ENCODE measurements around the gene TEKT5. TPM values are rescaled to one million over a fixed set of nuclear protein-coding genes. Genes with fewer than 3 reads are reported as not detected.
"Not testable (repeated sequence)": the region's sequence is repeated elsewhere in the genome, so short reads cannot be mapped to it uniquely, and the experiment has no call there.

The TEKT5 gene
- total RNA-seq = under 1 TPM in 1 of 2 experiments, not detected in 1; 0.18 TPM

DNA sequence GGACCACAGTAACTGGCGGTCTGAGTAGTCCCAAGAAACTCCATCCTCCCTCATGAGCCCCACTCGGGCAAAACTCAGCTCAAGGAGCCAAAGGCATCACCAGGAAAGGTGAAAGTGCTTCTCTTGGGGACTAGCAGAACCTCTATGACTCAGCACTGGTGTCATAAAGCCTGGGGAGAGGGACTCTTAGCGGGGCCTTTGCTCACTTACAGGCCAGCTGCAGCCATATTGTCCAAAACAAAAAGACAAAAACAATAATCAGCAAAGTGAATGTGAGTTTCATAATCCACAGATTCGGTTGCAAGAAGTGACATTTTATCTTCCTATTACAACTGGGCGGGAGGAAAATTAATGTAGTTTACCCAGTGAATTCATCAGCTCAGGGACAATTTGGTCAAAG lies at the start of gene TEKT5:
Gene TEKT5, minus strand, starts transcription at position 101 of the 400 bp plus-strand sequence. Its CDS starts 57 bp downstream, at position 44.
- ATAC-seq = no peak
- DNase-seq = no peak
- Mint-ChIP-seq H3K27ac (no peak within 1 kb of the TSS), H3K4me3 (no peak within 1 kb of the TSS), H3K36me3 (no peaks in the 10 kb centered on the region), H3K4me1 (peaks cover 8% of the 10 kb centered on the region), H3K27me3 (no peaks in the 10 kb centered on the region), H3K9me3 (ENCODE audit: low read depth) (no peaks in the 10 kb centered on the region)
- CTCF ChIA-PET = interaction anchor here (1.5 kb wide), 1 partner anchor 43 kb away, joined by 4 read pairs; no protein-coding TSS in a partner anchor

DNA sequence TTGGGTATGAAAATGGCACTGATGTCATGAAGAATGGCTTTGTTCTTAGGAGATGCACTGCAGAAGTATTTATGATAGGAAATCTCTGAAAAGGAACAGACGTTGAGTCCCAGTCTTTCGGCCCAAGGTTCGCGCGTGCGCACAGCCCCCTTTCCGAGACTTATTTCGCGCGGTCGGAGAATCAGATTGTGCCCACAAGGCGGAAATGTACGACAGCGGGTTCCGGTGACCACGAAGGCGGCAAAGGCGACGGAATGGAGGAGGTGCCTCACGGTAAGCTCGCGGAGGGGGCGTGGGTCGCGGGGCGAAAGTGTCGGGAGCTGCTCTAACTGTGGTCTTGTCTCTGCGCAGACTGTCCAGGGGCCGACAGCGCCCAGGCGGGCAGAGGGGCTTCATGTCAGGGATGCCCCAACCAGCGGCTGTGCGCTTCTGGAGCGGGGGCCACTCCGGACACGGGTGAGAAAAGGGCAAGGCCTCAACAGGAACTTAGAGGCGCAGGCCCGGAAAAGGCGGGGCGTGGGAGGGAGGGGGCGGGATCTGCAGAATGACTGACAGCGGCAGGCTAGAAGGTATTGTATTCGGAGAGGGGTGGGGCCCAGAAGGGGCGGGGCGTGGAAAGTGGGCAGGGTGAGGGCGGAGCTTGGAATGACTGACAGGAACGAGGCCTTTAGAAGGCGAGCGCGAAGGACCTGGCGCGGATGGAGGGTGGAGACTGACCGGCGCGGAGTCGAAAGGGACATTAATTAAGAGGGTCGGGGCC lies 49.1 kb upstream of the TEKT5 start, which contains the start of gene NUBP1:
Gene NUBP1, plus strand, starts transcription at position 233 of the 760 bp plus-strand sequence. Its CDS starts 22 bp downstream, at position 255.
- DNase-seq = peak; percentile 100
- Mint-ChIP-seq H3K4me1 (peaks cover 64% of the 10 kb centered on the region), H3K27ac (peak within 1 kb of the TSS; percentile 98), H3K9me3 (ENCODE audit: low read depth) (no peaks in the 10 kb centered on the region), H3K27me3 (no peaks in the 10 kb centered on the region), H3K4me3 (peak within 1 kb of the TSS; percentile 85), H3K36me3 (peaks cover 27% of the 10 kb centered on the region)
- ATAC-seq = peak; percentile 91
- CTCF ChIA-PET = interaction anchor here (0.6 to 2.7 kb wide), 10 partner anchors 10 to 487 kb away, joined by 3 to 14 read pairs (median 3); partner anchors contain the start of genes CIITA and DEXI

DNA sequence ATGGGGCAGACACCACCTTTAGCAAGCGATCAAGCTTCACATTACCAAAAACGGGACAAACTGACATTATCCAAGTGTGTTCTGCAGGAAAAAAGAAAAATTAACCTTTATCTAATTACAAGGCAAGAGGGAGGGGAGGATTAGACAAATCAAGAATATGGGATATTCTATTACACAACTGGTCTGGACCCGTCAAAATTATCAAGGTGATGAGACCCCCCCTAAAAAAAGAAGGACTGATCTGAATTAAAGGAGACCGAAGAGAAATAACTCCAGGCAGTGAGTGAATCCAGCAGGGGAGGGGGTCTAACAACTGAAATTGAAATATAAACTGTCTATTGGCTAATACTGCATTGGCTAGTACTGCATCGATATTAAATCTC lies 48.5 kb upstream of the TEKT5 start:
- Mint-ChIP-seq H3K27me3 (no peaks in the 10 kb centered on the region), H3K4me1 (peaks cover 67% of the 10 kb centered on the region), H3K9me3 (ENCODE audit: low read depth) (no peaks in the 10 kb centered on the region), H3K36me3 (peaks cover 22% of the 10 kb centered on the region), H3K27ac (peak overlapping the region; percentile 98), H3K4me3 (peak overlapping the region; percentile 85)
- no peak for DNase-seq
- ATAC-seq = no peak
- CTCF ChIA-PET = interaction anchor here (0.7 to 2.7 kb wide), 6 partner anchors 135 to 229 kb away, joined by 3 to 14 read pairs (median 6); partner anchors contain the start of gene CIITA

DNA sequence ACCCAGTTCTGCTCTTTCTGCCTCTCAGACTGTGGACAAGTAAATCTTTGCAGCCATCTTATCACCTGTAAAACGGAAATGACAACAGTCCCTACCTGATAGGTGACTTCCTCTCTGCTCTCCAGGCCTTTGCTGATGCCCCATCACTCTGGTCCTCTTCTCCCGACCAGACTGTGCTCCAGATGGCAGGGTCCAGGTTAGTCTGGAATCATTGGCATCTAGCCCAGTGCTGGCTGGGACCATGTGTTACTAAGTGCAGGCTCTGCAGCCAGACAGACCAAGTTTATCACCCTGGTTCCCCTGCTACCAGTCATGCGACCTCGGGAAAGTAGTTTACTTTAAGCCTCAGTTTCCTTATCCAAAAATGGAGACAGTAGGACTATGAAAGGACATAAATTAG lies 47.1 kb upstream of the TEKT5 start:
- no peak for ATAC-seq
- H3K9me3 Mint-ChIP-seq (ENCODE audit: low read depth) = no peaks in the 10 kb centered on the region
- H3K27me3 Mint-ChIP-seq = no peaks in the 10 kb centered on the region
- H3K27ac Mint-ChIP-seq = no peak overlapping the region
- H3K4me1 Mint-ChIP-seq = peaks cover 75% of the 10 kb centered on the region
- CTCF ChIA-PET = interaction anchor here (1.1 kb wide), 1 partner anchor 73 kb away, joined by 3 read pairs; no protein-coding TSS in a partner anchor
- no peak for DNase-seq
- H3K4me3 Mint-ChIP-seq = no peak overlapping the region
- H3K36me3 Mint-ChIP-seq = peaks cover 14% of the 10 kb centered on the region

DNA sequence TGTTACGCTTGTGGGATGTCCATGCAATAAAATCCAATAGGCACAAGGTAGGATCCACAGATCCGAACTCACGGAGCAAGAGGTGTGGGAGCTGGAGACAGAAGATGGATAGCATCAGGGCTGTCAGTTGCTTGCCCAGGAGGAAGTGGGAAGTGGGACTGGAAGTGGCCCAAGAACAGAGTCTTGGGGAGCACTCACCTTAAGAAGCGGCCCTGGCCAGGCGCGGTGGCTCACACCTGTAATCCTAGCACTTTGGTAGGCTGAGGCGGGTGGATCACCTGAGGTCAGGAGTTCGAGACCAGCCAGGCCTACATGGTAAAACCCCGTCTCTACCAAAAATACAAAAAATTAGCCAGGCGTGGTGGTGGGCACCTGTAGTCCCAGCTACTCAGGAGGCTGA lies 46.5 kb upstream of the TEKT5 start:
- Mint-ChIP-seq H3K4me1 (peaks cover 69% of the 10 kb centered on the region), H3K27ac (peak overlapping the region; percentile 39), H3K36me3 (peaks cover 12% of the 10 kb centered on the region), H3K4me3 (peak overlapping the region; percentile 27)
- H3K9me3 Mint-ChIP-seq (ENCODE audit: low read depth); ATAC-seq; H3K27me3 Mint-ChIP-seq; DNase-seq: not testable (repeated sequence)
- CTCF ChIA-PET = interaction anchor here (1.0 to 6.4 kb wide), 6 partner anchors 72 to 226 kb away, joined by 3 to 52 read pairs (median 6); partner anchors contain the start of gene CIITA

DNA sequence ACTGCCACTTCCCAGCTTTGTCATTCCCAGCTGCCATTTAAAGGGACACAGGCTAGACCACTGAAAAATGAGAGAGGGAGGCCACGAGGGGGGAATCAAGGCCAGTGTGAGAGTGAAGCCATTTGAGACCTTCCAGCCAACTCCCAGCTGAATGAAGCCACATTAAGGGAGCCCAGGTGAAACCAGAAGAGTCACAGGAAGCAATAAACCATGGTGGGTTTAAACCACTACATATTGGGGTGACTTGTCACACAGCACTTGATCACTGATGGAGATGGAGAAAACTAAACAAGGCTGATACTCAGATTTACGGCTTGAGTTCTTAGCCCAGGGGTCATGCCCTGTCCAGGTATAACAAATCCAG lies 46.1 kb upstream of the TEKT5 start:
- no peak for ATAC-seq
- peak overlapping the region; percentile 39 for H3K27ac Mint-ChIP-seq
- H3K36me3 Mint-ChIP-seq = peaks cover 11% of the 10 kb centered on the region
- CTCF ChIA-PET = interaction anchor here (1.0 to 6.4 kb wide), 6 partner anchors 12 to 226 kb away, joined by 3 to 52 read pairs (median 6); partner anchors contain the start of gene CIITA
- no peaks in the 10 kb centered on the region for H3K9me3 Mint-ChIP-seq (ENCODE audit: low read depth)
- peak overlapping the region; percentile 27 for H3K4me3 Mint-ChIP-seq
- peak; percentile 64 for DNase-seq
- H3K27me3 Mint-ChIP-seq = no peaks in the 10 kb centered on the region
- peaks cover 68% of the 10 kb centered on the region for H3K4me1 Mint-ChIP-seq

DNA sequence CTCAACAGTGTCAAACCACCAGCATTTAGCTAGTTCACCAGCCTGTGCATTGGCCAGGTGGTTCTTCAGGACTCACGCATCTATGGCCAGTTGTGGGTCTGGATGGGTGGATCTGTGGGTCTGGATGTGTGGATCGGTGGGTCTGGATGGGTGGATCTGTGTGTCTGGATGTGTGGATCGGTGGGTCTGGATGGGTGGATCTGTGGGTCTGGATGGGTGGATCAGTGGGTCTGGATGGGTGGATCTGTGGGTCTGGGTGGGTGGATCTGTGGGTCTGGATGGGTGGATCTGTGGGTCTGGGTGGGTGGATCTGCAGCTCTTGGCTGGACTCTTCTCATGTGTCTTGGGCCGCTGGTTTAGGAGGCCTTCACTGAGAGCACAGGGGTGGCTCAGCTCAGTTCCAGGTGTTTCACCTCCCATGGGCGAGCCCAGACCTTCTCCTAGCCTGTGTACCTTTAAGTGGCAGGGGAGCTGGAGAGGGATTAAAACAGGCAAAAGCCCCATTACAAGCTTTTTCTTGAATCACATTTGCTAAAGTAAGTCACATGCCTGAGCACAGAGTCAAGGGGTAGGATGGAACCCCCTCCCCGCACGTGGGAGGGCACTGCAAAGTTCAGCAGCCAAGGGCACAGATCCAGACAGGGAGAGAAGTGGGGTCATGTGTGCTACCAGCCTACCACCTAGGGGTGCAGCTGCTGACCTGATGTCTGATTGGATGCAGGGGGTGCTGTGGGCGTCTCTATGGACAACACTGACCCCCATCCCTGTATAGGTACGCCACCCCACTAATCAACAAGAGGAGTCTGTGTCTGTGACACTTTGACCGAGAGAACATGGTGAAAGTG lies 45.5 kb upstream of the TEKT5 start:
- no peak for DNase-seq
- Mint-ChIP-seq H3K36me3 (peaks cover 5% of the 10 kb centered on the region), H3K9me3 (ENCODE audit: low read depth) (no peaks in the 10 kb centered on the region), H3K27ac (peak overlapping the region; percentile 61), H3K4me1 (peaks cover 62% of the 10 kb centered on the region), H3K27me3 (no peaks in the 10 kb centered on the region), H3K4me3 (no peak overlapping the region)
- no peak for ATAC-seq
- CTCF ChIA-PET = interaction anchor here (0.9 to 6.4 kb wide), 8 partner anchors 12 to 413 kb away, joined by 3 to 52 read pairs (median 4); partner anchors contain the start of gene CIITA

DNA sequence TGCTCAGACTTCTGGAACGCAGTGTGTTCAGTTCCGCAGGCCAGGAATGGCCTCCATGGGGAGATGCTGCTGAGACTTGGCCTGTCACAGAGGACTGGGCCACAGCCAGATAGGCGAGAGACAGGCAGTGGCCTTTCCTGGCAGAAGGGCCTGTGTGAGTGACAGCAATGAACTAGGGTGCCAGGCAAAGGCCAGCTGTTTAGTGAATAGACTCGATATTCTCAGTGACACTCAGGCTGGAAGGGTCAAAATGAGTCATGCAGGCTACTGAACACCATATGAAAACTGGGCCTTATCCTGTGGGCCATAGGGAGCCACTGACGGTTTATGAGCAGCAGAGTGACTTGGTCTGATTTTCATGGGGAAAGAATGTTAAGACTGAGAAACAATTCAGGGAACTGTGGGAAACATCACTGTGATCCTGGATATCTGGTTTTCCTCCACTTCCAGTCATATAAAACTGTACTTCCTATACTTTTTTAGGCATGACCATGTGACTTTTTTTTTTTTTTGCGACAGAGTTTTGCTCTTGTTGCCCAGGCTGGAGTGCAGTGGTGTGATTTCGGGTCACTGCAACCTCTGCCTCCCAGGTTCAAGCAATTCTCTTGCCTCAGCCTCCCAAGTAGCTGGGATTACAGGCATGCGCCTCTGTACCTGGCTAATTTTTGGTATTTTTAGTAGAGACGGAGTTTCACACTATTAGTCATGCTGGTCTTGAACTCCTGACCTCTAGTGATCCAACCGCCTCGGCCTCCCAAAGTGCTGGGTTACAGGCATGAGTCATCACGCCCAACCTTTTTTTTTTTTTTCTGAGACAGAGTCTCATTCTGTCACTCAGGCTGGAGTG lies 43.7 kb upstream of the TEKT5 start:
- H3K4me3 Mint-ChIP-seq = no peak overlapping the region
- ATAC-seq (peak; percentile 58), DNase-seq (peak; percentile 85)
- H3K27me3 Mint-ChIP-seq = no peaks in the 10 kb centered on the region
- peaks cover 1% of the 10 kb centered on the region for H3K36me3 Mint-ChIP-seq
- CTCF ChIA-PET = interaction anchor here (0.7 to 6.4 kb wide), 16 partner anchors 8 to 476 kb away, joined by 3 to 66 read pairs (median 4); partner anchors contain the start of gene CIITA
- H3K9me3 Mint-ChIP-seq (ENCODE audit: low read depth) = no peaks in the 10 kb centered on the region
- H3K4me1 Mint-ChIP-seq = peaks cover 55% of the 10 kb centered on the region
- peak overlapping the region; percentile 75 for H3K27ac Mint-ChIP-seq

DNA sequence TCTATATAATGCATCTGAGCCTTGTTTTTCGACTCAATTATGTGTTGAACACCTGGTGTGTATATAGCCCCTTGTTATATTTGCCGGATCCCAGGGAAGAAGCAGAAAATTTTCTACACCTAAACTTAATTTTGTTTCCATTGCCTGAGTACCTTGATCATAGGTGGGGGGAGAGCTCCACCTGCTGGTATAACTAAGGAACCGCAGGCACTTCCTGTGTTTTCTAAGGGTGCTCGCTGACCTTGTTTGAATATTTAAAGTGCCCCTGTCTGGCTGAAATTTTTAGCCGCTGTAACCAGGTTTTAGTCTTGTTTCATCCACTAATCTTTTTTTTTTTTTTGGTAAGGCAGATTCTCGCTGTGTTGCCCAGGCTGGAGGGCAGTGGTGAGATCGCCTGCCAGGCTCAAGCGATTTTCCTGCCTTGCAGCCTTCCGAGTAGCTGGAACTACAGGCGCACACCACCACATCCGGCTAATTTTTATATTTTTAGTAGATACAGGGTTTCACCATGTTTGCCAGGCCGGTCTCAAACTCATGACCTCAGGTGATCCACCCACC lies 42.4 kb upstream of the TEKT5 start:
- peaks cover 49% of the 10 kb centered on the region for H3K4me1 Mint-ChIP-seq
- peaks cover 3% of the 10 kb centered on the region for H3K27me3 Mint-ChIP-seq
- H3K4me3 Mint-ChIP-seq = peak overlapping the region; percentile 48
- CTCF ChIA-PET = interaction anchor here (0.6 to 6.4 kb wide), 28 partner anchors 8 to 492 kb away, joined by 3 to 66 read pairs (median 4); partner anchors contain the start of gene CIITA
- peak overlapping the region; percentile 77 for H3K27ac Mint-ChIP-seq
- H3K36me3 Mint-ChIP-seq = peaks cover 3% of the 10 kb centered on the region
- DNase-seq (peak; percentile 80), ATAC-seq (peak; percentile 43)
- peaks cover 4% of the 10 kb centered on the region for H3K9me3 Mint-ChIP-seq (ENCODE audit: low read depth)

DNA sequence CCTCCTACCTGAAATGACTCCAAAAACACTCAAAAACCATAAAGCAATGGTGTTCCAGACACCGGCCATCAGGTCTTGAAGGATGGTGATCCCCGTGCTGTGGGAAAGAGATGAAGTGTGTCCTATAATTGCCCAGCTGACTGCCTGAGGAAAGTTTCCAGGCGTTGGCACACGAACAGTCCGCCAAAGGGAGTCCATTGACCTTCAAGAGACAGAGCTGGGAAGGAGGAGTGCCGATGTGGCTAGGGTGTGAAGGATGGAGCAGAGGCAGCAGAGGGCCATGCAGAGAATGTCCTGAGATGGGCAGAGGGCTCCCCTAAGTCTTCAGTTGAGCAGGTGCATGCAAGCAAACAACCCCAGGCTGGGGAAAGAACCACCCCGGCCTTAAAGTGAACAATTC lies 37.1 kb upstream of the TEKT5 start:
- CTCF ChIA-PET = interaction anchor here (0.6 to 1.4 kb wide), 3 partner anchors 217 to 1857 kb away, joined by 3 to 5 read pairs (median 4); no protein-coding TSS in a partner anchor
- H3K4me1 Mint-ChIP-seq = no peaks in the 10 kb centered on the region
- H3K27ac Mint-ChIP-seq = no peak overlapping the region
- H3K36me3 Mint-ChIP-seq = peaks cover 2% of the 10 kb centered on the region
- no peak overlapping the region for H3K4me3 Mint-ChIP-seq
- H3K9me3 Mint-ChIP-seq (ENCODE audit: low read depth) = peaks cover 4% of the 10 kb centered on the region
- peaks cover 3% of the 10 kb centered on the region for H3K27me3 Mint-ChIP-seq
- no peak for ATAC-seq
- no peak for DNase-seq

DNA sequence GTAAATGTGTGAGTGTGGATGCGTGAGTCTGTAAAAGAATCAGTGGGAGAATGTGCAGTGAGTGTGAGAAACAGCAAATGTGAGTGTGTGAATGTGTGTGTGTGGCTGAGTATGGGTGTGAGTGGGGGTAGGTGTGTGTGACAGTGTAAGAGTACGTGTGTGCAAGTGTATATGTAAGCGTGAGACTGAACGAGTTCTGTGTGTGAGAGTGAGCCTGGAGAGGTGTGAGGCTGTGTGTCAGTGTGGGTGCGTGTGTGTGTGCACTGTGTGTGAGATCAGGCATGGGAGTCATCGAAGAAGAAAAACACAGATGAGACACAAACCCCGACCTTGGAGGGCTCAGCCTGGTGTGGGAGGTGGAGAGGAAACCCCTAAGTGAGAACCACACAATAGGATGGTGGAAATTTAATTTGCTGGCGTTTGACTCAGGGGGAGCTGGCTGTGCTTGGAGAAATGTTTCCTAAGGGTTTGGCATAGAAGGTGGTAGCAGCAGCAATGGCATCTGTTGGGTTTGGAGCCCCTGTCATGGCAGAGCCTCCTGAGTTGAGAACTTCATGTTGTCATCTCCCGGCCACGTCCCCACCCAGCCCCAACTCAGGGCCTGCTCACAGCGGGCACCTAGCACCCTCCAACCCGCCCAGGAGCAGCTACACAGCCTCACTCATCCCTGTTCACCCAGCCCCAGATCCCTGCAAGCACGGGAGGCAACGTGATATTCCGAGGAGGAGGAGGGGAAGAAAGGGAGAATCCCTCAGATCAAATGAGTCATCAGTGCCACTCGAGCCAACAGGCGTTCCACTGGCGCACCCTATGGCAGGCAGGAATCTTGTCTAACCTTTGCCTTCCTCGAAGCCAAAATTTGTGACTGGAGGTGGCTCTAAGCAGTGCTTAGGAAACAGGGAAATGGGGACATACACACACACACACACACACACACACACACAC lies 34.6 kb upstream of the TEKT5 start:
- CTCF ChIA-PET = interaction anchor here (0.8 kb wide), 1 partner anchor 218 kb away, joined by 3 read pairs; no protein-coding TSS in a partner anchor
- peaks cover 2% of the 10 kb centered on the region for H3K36me3 Mint-ChIP-seq
- H3K4me3 Mint-ChIP-seq = no peak overlapping the region
- H3K4me1 Mint-ChIP-seq = no peaks in the 10 kb centered on the region
- peaks cover 3% of the 10 kb centered on the region for H3K27me3 Mint-ChIP-seq
- peaks cover 4% of the 10 kb centered on the region for H3K9me3 Mint-ChIP-seq (ENCODE audit: low read depth)
- H3K27ac Mint-ChIP-seq = no peak overlapping the region
- no peak for ATAC-seq
- DNase-seq = no peak

Measured in activated CD8-positive, alpha-beta memory T cell treated with anti-CD3 and anti-CD28 coated beads, Interleukin-2, amount 10 ng/mL, durations not matched to agents 7 days and 5 days (primary cell).